ENCODE data around the gene FANCE. TPM values are rescaled to one million over a fixed set of nuclear protein-coding genes. Genes with fewer than 3 reads are reported as not detected.

FANCE gene
- 10 to 100 TPM in 2 of 3 donors, 1 to 10 TPM in 1; 9.7 to 10.8 (median 10.6) TPM for polyA plus RNA-seq (ENCODE audit: insufficient read length in 3 of 3)
- long read RNA-seq, donor 1, partial matches to known transcripts, result 0 of 1 reads
- long read RNA-seq, donor 1, other reads (novel, unspliced or antisense), result 0 of 1 reads
- long read RNA-seq, donor 2, partial matches to known transcripts, result 0 of 2 reads
- long read RNA-seq, donor 2, other reads (novel, unspliced or antisense), result 0 of 2 reads
- long read RNA-seq, donor 3, partial matches to known transcripts, result 5 of 5 reads
- long read RNA-seq, donor 3, other reads (novel, unspliced or antisense), result 0 of 5 reads
- long read RNA-seq, donor 4, result 0 reads
- long read RNA-seq, donor 5, partial matches to known transcripts, result 0 of 1 reads
- long read RNA-seq, donor 5, other reads (novel, unspliced or antisense), result 0 of 1 reads
- long read RNA-seq, donor 6, partial matches to known transcripts, result 0 of 1 reads
- long read RNA-seq, donor 6, other reads (novel, unspliced or antisense), result 0 of 1 reads
- long read RNA-seq, donor 7, partial matches to known transcripts, result 0 of 1 reads
- long read RNA-seq, donor 7, other reads (novel, unspliced or antisense), result 0 of 1 reads
- long read RNA-seq, donor 8, partial matches to known transcripts, result 0 of 1 reads
- long read RNA-seq, donor 8, other reads (novel, unspliced or antisense), result 0 of 1 reads
- long read RNA-seq, donor 9, partial matches to known transcripts, result 0 of 3 reads
- long read RNA-seq, donor 9, other reads (novel, unspliced or antisense), result 0 of 3 reads
- long read RNA-seq, donor 10, partial matches to known transcripts, result 0 of 2 reads
- long read RNA-seq, donor 10, other reads (novel, unspliced or antisense), result 0 of 2 reads
- long read RNA-seq, donor 11, result 0 reads
- long read RNA-seq, donor 12, partial matches to known transcripts, result 5 of 9 reads
- long read RNA-seq, donor 12, other reads (novel, unspliced or antisense), result 0 of 9 reads
- long read RNA-seq, donor 13, partial matches to known transcripts, result 11 of 11 reads
- long read RNA-seq, donor 13, other reads (novel, unspliced or antisense), result 0 of 11 reads
- long read RNA-seq, donor 14, partial matches to known transcripts, result 0 of 2 reads
- long read RNA-seq, donor 14, other reads (novel, unspliced or antisense), result 0 of 2 reads
- long read RNA-seq, donor 15, partial matches to known transcripts, result 25 of 40 reads
- long read RNA-seq, donor 15, other reads (novel, unspliced or antisense), result 13 of 40 reads
- long read RNA-seq, donor 16, result 0 reads

GRCh38 chr6:35452183-35453090 lies at the start of gene FANCE:
FANCE (plus strand) TSS chr6:35452338; CDS start chr6:35452546, 208 bp downstream.
- peak; percentile 93 for DNase-seq

- DNase-seq, result no peak
These were observed 49.3 kb upstream of the FANCE start for GRCh38 chr6:35402856-35403191.

GRCh38 chr6:35403544-35404442 lies 48.3 kb upstream of the FANCE start:
- no peak for DNase-seq

GRCh38 chr6:35406711-35407485 lies 45.2 kb upstream of the FANCE start:
- DNase-seq, result peak; percentile 20

- DNase-seq, result no peak
These were observed 42.9 kb upstream of the FANCE start for GRCh38 chr6:35409245-35409644.

- no peak for DNase-seq
These were observed 42.0 kb upstream of the FANCE start for GRCh38 chr6:35410131-35410530.

GRCh38 chr6:35411066-35411465 lies 41.1 kb upstream of the FANCE start:
- no peak for DNase-seq

GRCh38 chr6:35412102-35412501 lies 40.0 kb upstream of the FANCE start:
- DNase-seq, result no peak

GRCh38 chr6:35413911-35414310 lies 38.2 kb upstream of the FANCE start:
- DNase-seq, result no peak

- DNase-seq, result peak; percentile 57
These were observed 36.9 kb upstream of the FANCE start for GRCh38 chr6:35415065-35415891.

- no peak for DNase-seq
These were observed 34.0 kb upstream of the FANCE start for GRCh38 chr6:35417979-35418661.

GRCh38 chr6:35419417-35419816 lies 32.7 kb upstream of the FANCE start:
- DNase-seq, result peak; percentile 27

GRCh38 chr6:35419961-35420360 lies 32.2 kb upstream of the FANCE start:
- DNase-seq, result no peak

GRCh38 chr6:35425284-35425683 lies 26.9 kb upstream of the FANCE start:
- DNase-seq, result no peak

- DNase-seq, result no peak
These were observed 26.1 kb upstream of the FANCE start for GRCh38 chr6:35426074-35426473.

- DNase-seq, result no peak
These were observed 24.7 kb upstream of the FANCE start for GRCh38 chr6:35427435-35427834.

- DNase-seq, result no peak
These were observed 24.3 kb upstream of the FANCE start for GRCh38 chr6:35427851-35428321.
